CD14-positive monocyte (primary cell): Measurements from ENCODE around the gene STX8. TPM values are rescaled to one million over a fixed set of nuclear protein-coding genes. Genes with fewer than 3 reads are reported as not detected.

Source experiments
- DNase-seq, 3 donors: peaks; one replicate each; pipeline ENCODE4 v3.0.0-alpha.2; 2011 to 2022
- H2AFZ ChIP-seq: 2 replicates; pipeline ENCODE4 v1.6.0; 2012; ENCODE audit warnings: mild to moderate bottlenecking, low read depth, low read length, inconsistent platforms; ENCODE audit not compliant: insufficient read depth, poor library complexity, severe bottlenecking
- H3K27ac ChIP-seq, 2 donors: 1 replicate in 1 of 2; 2 replicates in 1 of 2; pipeline ENCODE4 v1.5.1; 2012 to 2013; ENCODE audit warnings: low read length in 2 of 2, control low read depth in 1 of 2, inconsistent platforms in 1 of 2, low read depth in 1 of 2, mild to moderate bottlenecking in 1 of 2
- H3K27me3 ChIP-seq, 2 donors: one replicate each; pipeline versions ENCODE4 v1.6.0 to v1.6.1; 2011 to 2013; ENCODE audit warnings: low read length in 2 of 2; ENCODE audit not compliant: control insufficient read depth in 2 of 2, insufficient read depth in 2 of 2
- H3K36me3 ChIP-seq, 2 donors: replicated peaks in 1 of 2; 1 replicate in 1 of 2; 2 replicates in 1 of 2; pipeline versions ENCODE4 v1.5.1 to v1.6.1; 2012 to 2013; ENCODE audit warnings: low read length in 2 of 2, control low read depth in 1 of 2, inconsistent platforms in 1 of 2, mild to moderate bottlenecking in 1 of 2; ENCODE audit not compliant: insufficient read depth in 2 of 2, control insufficient read depth in 1 of 2
- H3K4me1 ChIP-seq, 2 donors: 1 replicate in 1 of 2; 2 replicates in 1 of 2; pipeline versions ENCODE4 v1.5.1 to v1.6.1; 2012 to 2013; ENCODE audit warnings: low read length in 2 of 2, control low read depth in 1 of 2, inconsistent platforms in 1 of 2, mild to moderate bottlenecking in 1 of 2, moderate library complexity in 1 of 2; ENCODE audit not compliant: insufficient read depth in 2 of 2, control insufficient read depth in 1 of 2
- H3K4me2 ChIP-seq: replicated peaks from 2 replicates; pipeline ENCODE3; 2012; ENCODE audit warnings: low read length, moderate library complexity, mild to moderate bottlenecking; ENCODE audit not compliant: poor library complexity, severe bottlenecking; ENCODE audit errors: extremely low read depth
- H3K4me3 ChIP-seq, 3 experiments: fragments of 200-600 bp in 1 of 3; sonication (generic) in 1 of 3; replicated peaks in 1 of 3; 1 replicate in 2 of 3; 2 replicates in 1 of 3; pipeline ENCODE4 v1.5.1; 2011 to 2013; ENCODE audit warnings: low read length in 3 of 3, mild to moderate bottlenecking in 3 of 3, control low read depth in 2 of 3, low read depth in 2 of 3, inconsistent platforms in 1 of 3, moderate library complexity in 1 of 3
- H3K79me2 ChIP-seq: 2 replicates; pipeline ENCODE4 v1.6.0; 2012; ENCODE audit warnings: mild to moderate bottlenecking, control low read depth, inconsistent platforms, low read length, moderate library complexity; ENCODE audit not compliant: insufficient read depth
- H3K9ac ChIP-seq: 2 replicates; pipeline ENCODE4 v1.6.0; 2017; ENCODE audit warnings: low read length, mild to moderate bottlenecking; ENCODE audit not compliant: insufficient read depth, poor library complexity, severe bottlenecking
- H3K9me3 ChIP-seq, 2 donors: replicated peaks in 1 of 2; 1 replicate in 1 of 2; 2 replicates in 1 of 2; pipeline versions ENCODE4 v1.5.1 to v1.6.1; 2012 to 2013; ENCODE audit warnings: low read length in 2 of 2, control low read depth in 1 of 2; ENCODE audit not compliant: control insufficient read depth in 1 of 2, insufficient read depth in 1 of 2
- H4K20me1 ChIP-seq: 2 replicates; pipeline ENCODE4 v1.6.0; 2012; ENCODE audit warnings: mild to moderate bottlenecking, low read length, control low read depth, moderate library complexity; ENCODE audit not compliant: insufficient read depth
- H3K27ac Mint-ChIP-seq, 7 donors: one replicate each; pipeline ENCODE4 v1.8.0; 2020; ENCODE audit warnings: mild to moderate bottlenecking in 7 of 7, mixed read lengths in 7 of 7, moderate library complexity in 6 of 7, inconsistent platforms in 2 of 7
- H3K27me3 Mint-ChIP-seq, 3 donors: one replicate each; pipeline ENCODE4 v1.8.0; 2021 to 2022; ENCODE audit warnings: low read depth in 3 of 3, mild to moderate bottlenecking in 3 of 3, mixed read lengths in 3 of 3, moderate library complexity in 3 of 3, inconsistent platforms in 1 of 3
- H3K36me3 Mint-ChIP-seq, 2 donors: one replicate each; pipeline ENCODE4 v1.8.0; 2020; ENCODE audit warnings: mixed read lengths in 2 of 2, inconsistent platforms in 1 of 2, mild to moderate bottlenecking in 1 of 2
- H3K4me1 Mint-ChIP-seq: one replicate; pipeline ENCODE4 v1.8.0; 2020; ENCODE audit warnings: mild to moderate bottlenecking, mixed read lengths
- H3K4me3 Mint-ChIP-seq, 2 donors: one replicate each; pipeline ENCODE4 v1.8.0; 2020; ENCODE audit warnings: mild to moderate bottlenecking in 2 of 2, mixed read lengths in 2 of 2, moderate library complexity in 1 of 2
- H3K9me3 Mint-ChIP-seq, 7 donors: one replicate each; pipeline ENCODE4 v1.8.0; 2020 to 2022; ENCODE audit warnings: mixed read lengths in 7 of 7, mild to moderate bottlenecking in 6 of 7, moderate library complexity in 6 of 7, inconsistent platforms in 2 of 7
- CTCF ChIP-seq: fragments of 200-600 bp; IDR thresholded peaks from one replicate; pipeline ENCODE4 v1.8.0; 2022; ENCODE audit warnings: antibody characterized with exemption, mild to moderate bottlenecking
- WGBS: methylation state at CpG from one replicate; pipeline ENCODE4 v1.1.5; 2013; ENCODE audit warnings: missing lambda C conversion rate; ENCODE audit not compliant: insufficient coverage; 5-methylcytosine and 5-hydroxymethylcytosine counted together
- intact Hi-C, 2 donors: fragments of 100-400 bp; cut with micrococcal nuclease; formaldehyde crosslinking; loops; one replicate each; pipeline versions ENCODE4 v1.15.0 to v1.15.1; 2023
- polyA plus RNA-seq, 3 donors: library from polyadenylated mRNA; depleted of rRNA in 1 of 3; unstranded in 2 of 3; stranded (reverse) in 1 of 3; fragments of 300-500 nt in 2 of 3; fragments of >200 nt in 1 of 3; fragmentation: Illumina TruSeq in 2 of 3; gene quantifications; 1 replicate in 2 of 3; 2 replicates in 1 of 3; pipeline ENCODE4 v1.2.3, GENCODE V29; 2012 to 2021

Gene STX8
- polyA plus RNA-seq, 3 donors: 44.4 to 170 (median 142) TPM

- Histone ChIP-seq H2AFZ (no peak overlapping the region), H3K27ac (no peak overlapping the region), H3K9me3 (no peaks in the 10 kb centered on the region), H3K4me2 (no peak overlapping the region), H3K36me3 (no peaks in the 10 kb centered on the region), H3K4me1 (no peaks in the 10 kb centered on the region), H4K20me1 (no peaks in the 10 kb centered on the region), H3K79me2 (no peaks in the 10 kb centered on the region), H3K4me3 (no peak overlapping the region), H3K9ac (no peak overlapping the region), H3K27me3 (no peaks in the 10 kb centered on the region)
- H3K9me3 Mint-ChIP-seq: peaks cover 0 to 2% (median 0%) of the 10 kb centered on the region in 7 donors
- no CpG with 5 or more reads among the region's 4 CpGs for WGBS
- no peak overlapping the region for H3K4me3 Mint-ChIP-seq
- no peaks in the 10 kb centered on the region for H3K4me1 Mint-ChIP-seq
- intact Hi-C loops: no loop called here
- DNase-seq: no peak
- H3K27ac Mint-ChIP-seq: no peak overlapping the region
- peaks cover 1 to 5% of the 10 kb centered on the region in 2 donors for H3K36me3 Mint-ChIP-seq
- TF ChIP-seq CTCF: no peak
- H3K27me3 Mint-ChIP-seq: no peaks in the 10 kb centered on the region
Measured at GRCh38 chr17:9409878-9410277, 165.7 kb downstream of the STX8 start.

- Histone ChIP-seq H3K36me3 (no peaks in the 10 kb centered on the region), H3K4me1 (no peaks in the 10 kb centered on the region), H3K9ac (no peak overlapping the region), H2AFZ (no peak overlapping the region), H3K4me2 (no peak overlapping the region), H3K27ac (no peak overlapping the region), H3K27me3 (no peaks in the 10 kb centered on the region), H3K79me2 (no peaks in the 10 kb centered on the region), H3K4me3 (no peak overlapping the region), H4K20me1 (no peaks in the 10 kb centered on the region), H3K9me3 (no peaks in the 10 kb centered on the region)
- intact Hi-C loops: no loop called here
- WGBS: 98% methylated on average over 6 of the region's 12 CpGs
- no peak for TF ChIP-seq CTCF
- no peaks in the 10 kb centered on the region for H3K27me3 Mint-ChIP-seq
- H3K27ac Mint-ChIP-seq: no peak overlapping the region
- H3K36me3 Mint-ChIP-seq: peaks cover 4 to 7% of the 10 kb centered on the region in 2 donors
- no peaks in the 10 kb centered on the region for H3K4me1 Mint-ChIP-seq
- DNase-seq: no peak
- peaks cover 0 to 2% (median 0%) of the 10 kb centered on the region in 7 donors for H3K9me3 Mint-ChIP-seq
- no peak overlapping the region for H3K4me3 Mint-ChIP-seq
Measured at GRCh38 chr17:9408868-9409829, 166.5 kb downstream of the STX8 start.
